ENCODE results near the gene CDC25B. TPM values are rescaled to one million over a fixed set of nuclear protein-coding genes. Genes with fewer than 3 reads are reported as not detected.

The CDC25B gene
- total RNA-seq: 100 to 1,000 TPM; 194 to 312 TPM

DNA sequence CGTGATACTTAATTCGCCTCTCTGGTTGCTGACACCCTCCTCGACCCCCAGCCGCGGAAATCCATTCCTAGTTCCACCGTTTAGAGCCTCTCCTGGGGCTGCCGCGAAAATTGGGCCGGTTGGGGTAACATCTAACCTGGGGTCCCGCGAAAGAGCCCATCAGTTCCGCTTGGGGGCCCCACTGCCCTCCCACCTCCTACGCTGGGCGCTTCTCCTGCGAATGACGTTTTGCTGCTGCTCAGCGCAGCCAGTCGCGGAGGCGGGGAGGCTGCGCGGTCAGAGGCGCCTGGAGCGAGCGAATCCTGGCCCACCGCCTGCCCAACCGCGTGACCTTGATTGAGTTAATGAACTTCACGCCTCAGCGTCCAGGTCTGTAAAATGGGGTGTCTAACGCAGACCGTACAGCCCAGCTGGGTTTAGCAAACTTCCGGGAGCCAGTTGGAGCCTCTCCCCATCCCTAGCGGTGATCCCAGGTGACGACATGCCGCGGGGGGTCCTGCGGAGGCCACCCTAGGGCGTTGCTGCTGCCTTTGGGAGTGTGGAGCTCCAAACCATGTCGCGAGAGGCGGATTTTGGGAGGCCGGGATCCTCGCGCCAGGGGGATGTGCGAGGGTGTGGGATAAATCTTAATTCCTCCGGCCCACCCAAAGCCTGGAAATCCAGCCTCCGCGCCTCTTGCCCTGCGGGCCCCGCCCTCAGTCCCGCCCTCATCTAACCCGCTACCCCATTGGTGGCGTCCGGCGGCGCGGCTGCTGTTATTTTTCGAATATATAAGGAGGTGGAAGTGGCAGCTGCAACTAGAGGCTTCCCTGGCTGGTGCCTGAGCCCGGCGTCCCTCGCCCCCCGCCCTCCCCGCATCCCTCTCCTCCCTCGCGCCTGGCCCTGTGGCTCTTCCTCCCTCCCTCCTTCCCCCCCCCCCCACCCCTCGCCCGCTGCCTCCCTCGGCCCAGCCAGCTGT, at the start of gene CDC25B:
Gene CDC25B (plus strand): TSS at position 800 of the 958 bp plus-strand sequence. CDS start 222 bp downstream, outside the sequence.
- Mint-ChIP-seq H3K4me3 (peak within 1 kb of the TSS; percentile 94), H3K27me3 (no peaks in the 10 kb centered on the region), H3K4me1 (peaks cover 35% of the 10 kb centered on the region), H3K36me3 (peaks cover 40% of the 10 kb centered on the region), H3K9me3 (ENCODE audit: low read depth) (no peaks in the 10 kb centered on the region), H3K27ac (peak within 1 kb of the TSS; percentile 95)
- ATAC-seq (peak; percentile 79), DNase-seq (peak; percentile 97)
- CTCF ChIA-PET: interaction anchor here (1.0 to 2.3 kb wide), 10 partner anchors 8 to 79 kb away, joined by 3 to 51 read pairs (median 4); partner anchors contain the start of genes AP5S1 and CENPB

DNA sequence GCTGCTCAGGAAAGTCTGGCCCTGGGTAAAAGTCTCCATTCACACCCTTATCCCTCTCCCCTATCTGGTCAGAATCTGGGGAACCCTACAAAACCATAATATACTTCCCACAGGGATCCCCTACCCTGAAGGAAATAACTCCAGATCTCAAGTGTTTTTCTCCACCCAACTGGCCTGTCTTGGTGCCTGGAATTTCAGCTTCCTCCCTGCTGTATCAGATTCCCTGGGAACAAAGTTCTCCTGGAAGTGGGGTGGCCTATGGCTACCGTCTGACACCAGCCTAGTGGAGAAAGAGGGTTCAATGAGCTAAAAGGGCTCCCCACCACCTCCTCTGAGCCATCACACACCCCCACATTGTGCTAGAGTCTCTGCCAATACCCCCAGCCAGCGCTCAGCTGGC, 48.6 kb upstream of the CDC25B start:
- no peak for ATAC-seq
- no peaks in the 10 kb centered on the region for H3K9me3 Mint-ChIP-seq (ENCODE audit: low read depth)
- peaks cover 16% of the 10 kb centered on the region for H3K27me3 Mint-ChIP-seq
- H3K4me3 Mint-ChIP-seq: no peak overlapping the region
- CTCF ChIA-PET: interaction anchor here (1.2 to 9.0 kb wide), 4 partner anchors 20 to 82 kb away, joined by 3 to 80 read pairs (median 10); partner anchors contain the start of gene ADISSP
- H3K36me3 Mint-ChIP-seq: no peaks in the 10 kb centered on the region
- no peak for DNase-seq
- H3K4me1 Mint-ChIP-seq: peaks cover 17% of the 10 kb centered on the region
- H3K27ac Mint-ChIP-seq: no peak overlapping the region

DNA sequence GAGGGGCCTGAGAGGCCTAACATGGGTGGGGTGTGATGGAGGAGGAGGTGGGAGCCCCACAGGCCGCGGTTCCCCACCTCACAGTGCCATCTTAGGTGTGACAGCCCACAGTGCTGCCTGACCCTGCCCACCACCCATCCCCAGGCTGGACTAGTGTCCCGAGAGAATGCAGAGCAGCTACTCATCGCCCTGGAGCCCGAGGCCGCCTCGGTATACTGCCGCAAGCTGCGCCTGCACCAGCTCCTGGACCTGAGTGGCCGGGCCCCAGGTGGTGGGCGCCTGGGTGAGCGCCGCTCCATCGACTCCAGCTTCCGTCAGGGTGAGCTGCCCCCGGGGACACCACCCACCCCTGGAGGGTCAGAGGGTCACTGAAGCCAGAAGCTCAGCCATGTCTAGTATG, 48.0 kb upstream of the CDC25B start:
- H3K4me3 Mint-ChIP-seq: no peak overlapping the region
- no peaks in the 10 kb centered on the region for H3K9me3 Mint-ChIP-seq (ENCODE audit: low read depth)
- peaks cover 17% of the 10 kb centered on the region for H3K4me1 Mint-ChIP-seq
- no peak for ATAC-seq
- CTCF ChIA-PET: interaction anchor here (1.2 to 9.0 kb wide), 5 partner anchors 11 to 82 kb away, joined by 3 to 80 read pairs (median 7); partner anchors contain the start of gene ADISSP
- DNase-seq: no peak
- no peak overlapping the region for H3K27ac Mint-ChIP-seq
- H3K36me3 Mint-ChIP-seq: no peaks in the 10 kb centered on the region
- H3K27me3 Mint-ChIP-seq: peaks cover 16% of the 10 kb centered on the region

DNA sequence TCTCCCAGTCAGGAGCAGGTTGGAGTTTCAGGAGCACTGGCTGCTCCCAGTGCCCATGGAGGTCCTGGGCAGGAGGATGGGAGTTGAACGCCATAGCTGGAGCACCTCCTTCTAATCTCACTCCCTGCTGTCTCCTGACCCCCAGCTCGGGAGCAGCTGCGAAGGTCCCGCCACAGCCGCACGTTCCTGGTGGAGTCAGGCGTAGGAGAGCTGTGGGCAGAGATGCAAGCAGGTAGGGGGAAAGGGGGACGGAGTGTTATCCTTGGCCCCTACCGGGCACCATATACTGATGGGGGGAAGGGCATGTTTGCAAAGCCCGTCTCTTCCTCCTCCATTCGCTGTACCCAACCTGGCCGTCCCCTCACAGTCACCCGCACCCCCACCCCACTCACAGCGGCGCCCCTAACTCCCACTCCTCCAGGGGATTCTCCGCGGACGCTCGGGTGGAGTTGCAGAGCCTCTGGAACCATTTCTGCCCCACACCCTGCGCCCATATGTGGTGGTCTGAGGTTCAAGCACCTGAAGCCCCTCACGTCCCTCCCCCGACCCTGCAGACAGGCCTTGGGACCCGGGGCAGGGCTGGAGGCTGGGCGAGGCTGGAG, 46.9 kb upstream of the CDC25B start:
- Mint-ChIP-seq H3K9me3 (ENCODE audit: low read depth) (no peaks in the 10 kb centered on the region), H3K4me3 (no peak overlapping the region), H3K27me3 (peaks cover 14% of the 10 kb centered on the region), H3K36me3 (no peaks in the 10 kb centered on the region), H3K4me1 (peaks cover 17% of the 10 kb centered on the region), H3K27ac (no peak overlapping the region)
- CTCF ChIA-PET: interaction anchor here (0.7 to 9.0 kb wide), 11 partner anchors 8 to 336 kb away, joined by 3 to 80 read pairs (median 3); partner anchors contain the start of gene ADISSP
- ATAC-seq (no peak), DNase-seq (no peak)

DNA sequence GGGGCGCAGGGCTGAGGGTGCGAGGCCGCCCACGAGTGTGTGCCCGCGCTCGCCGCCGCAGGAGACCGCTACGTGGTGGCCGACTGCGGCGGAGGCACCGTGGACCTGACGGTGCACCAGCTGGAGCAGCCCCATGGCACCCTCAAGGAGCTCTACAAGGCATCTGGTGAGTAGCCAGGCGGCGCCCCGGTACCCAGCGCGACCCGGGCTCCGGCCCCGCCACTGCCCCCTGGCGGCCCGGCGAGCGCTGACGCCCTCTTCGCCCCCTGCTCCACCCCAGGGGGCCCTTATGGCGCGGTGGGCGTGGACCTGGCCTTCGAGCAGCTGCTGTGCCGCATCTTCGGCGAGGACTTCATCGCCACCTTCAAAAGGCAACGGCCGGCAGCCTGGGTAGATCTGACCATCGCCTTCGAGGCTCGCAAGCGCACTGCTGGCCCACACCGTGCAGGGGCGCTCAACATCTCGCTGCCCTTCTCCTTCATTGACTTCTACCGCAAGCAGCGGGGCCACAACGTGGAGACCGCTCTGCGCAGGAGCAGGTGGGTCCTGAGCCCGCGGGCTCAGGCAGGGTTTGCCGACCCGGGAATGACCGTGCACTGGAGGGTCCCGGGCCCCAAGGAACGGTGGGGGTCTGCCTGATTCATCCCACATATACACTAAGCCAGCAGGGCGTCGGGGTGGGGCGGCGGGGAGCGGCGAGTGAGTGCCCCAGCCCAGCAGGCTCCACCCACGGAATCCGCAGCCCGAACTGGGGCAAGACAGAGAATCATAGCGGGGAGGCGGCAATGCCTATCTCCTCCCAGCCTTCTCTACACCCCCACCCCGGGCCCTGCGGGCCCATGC, 46.2 kb upstream of the CDC25B start:
- Mint-ChIP-seq H3K4me1 (peaks cover 14% of the 10 kb centered on the region), H3K36me3 (no peaks in the 10 kb centered on the region), H3K27me3 (peaks cover 7% of the 10 kb centered on the region), H3K27ac (no peak overlapping the region), H3K9me3 (ENCODE audit: low read depth) (no peaks in the 10 kb centered on the region), H3K4me3 (no peak overlapping the region)
- CTCF ChIA-PET: interaction anchor here (0.7 to 9.0 kb wide), 12 partner anchors 9 to 336 kb away, joined by 3 to 80 read pairs (median 4); partner anchors contain the start of gene ADISSP
- peak; percentile 50 for ATAC-seq
- DNase-seq: peak; percentile 54

DNA sequence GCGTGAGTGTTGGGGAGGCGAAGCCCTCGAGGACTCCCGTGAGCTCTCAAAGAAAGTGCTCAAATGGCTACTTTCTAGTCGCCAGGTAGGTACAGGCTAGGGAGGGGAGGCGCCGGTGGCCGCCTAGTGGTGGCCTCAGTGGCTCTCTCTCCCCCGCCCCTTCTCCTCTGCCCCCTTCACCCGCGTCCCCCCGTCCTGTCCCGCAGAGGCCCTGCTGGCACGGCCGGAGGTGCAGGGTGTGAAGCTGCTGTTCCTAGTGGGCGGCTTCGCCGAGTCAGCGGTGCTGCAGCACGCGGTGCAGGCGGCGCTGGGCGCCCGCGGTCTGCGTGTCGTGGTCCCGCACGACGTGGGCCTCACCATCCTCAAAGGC, 44.8 kb upstream of the CDC25B start:
- CTCF ChIA-PET: interaction anchor here (1.0 to 9.0 kb wide), 7 partner anchors 10 to 105 kb away, joined by 3 to 80 read pairs (median 6); partner anchors contain the start of genes ADISSP and AP5S1
- H3K9me3 Mint-ChIP-seq (ENCODE audit: low read depth): no peaks in the 10 kb centered on the region
- peaks cover 7% of the 10 kb centered on the region for H3K27me3 Mint-ChIP-seq
- H3K27ac Mint-ChIP-seq: no peak overlapping the region
- no peaks in the 10 kb centered on the region for H3K36me3 Mint-ChIP-seq
- no peak overlapping the region for H3K4me3 Mint-ChIP-seq
- peaks cover 7% of the 10 kb centered on the region for H3K4me1 Mint-ChIP-seq
- ATAC-seq (no peak), DNase-seq (no peak)

DNA sequence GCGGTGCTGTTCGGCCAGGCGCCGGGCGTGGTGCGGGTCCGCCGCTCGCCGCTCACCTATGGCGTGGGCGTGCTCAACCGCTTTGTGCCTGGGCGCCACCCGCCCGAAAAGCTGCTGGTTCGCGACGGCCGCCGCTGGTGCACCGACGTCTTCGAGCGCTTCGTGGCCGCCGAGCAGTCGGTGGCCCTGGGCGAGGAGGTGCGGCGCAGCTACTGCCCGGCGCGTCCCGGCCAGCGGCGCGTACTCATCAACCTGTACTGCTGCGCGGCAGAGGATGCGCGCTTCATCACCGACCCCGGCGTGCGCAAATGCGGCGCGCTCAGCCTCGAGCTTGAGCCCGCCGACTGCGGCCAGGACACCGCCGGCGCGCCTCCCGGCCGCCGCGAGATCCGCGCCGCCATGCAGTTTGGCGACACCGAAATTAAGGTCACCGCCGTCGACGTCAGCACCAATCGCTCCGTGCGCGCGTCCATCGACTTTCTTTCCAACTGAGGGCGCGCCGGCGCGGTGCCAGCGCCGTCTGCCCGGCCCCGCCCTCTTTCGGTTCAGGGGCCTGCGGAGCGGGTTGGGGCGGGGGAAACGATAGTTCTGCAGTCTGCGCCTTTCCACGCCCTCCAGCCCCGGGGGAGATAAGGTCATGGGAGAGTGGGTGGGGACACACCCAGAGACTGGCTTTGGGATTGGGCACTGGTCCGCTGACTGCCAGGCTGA, 44.3 kb upstream of the CDC25B start:
- Mint-ChIP-seq H3K9me3 (ENCODE audit: low read depth) (no peaks in the 10 kb centered on the region), H3K27ac (no peak overlapping the region), H3K27me3 (peaks cover 7% of the 10 kb centered on the region), H3K4me1 (peaks cover 7% of the 10 kb centered on the region), H3K4me3 (peak overlapping the region; percentile 51), H3K36me3 (peaks cover 1% of the 10 kb centered on the region)
- DNase-seq: peak; percentile 66
- ATAC-seq: peak; percentile 57
- CTCF ChIA-PET: interaction anchor here (0.9 to 9.0 kb wide), 11 partner anchors 10 to 104 kb away, joined by 3 to 80 read pairs (median 5); partner anchors contain the start of genes ADISSP and AP5S1

DNA sequence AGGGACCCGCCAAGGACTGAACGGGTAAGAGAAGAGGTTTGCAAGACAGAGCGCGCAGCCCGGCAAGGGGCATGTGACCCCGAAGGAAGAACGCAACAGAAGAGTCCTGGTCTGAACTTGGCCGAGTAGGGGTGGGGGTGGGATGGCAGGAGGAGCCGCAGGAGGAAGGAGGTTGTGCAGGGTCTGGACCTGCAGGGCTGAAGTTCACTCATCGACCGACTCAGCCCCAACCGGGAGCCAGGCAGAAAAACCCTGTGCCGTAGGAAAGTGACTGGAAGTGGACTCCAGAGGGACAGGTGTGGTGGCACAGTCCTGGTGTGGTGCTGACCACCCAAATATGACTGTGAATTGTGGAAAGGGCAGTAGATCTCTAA, 43.7 kb upstream of the CDC25B start:
- Mint-ChIP-seq H3K4me3 (peak overlapping the region; percentile 51), H3K27me3 (peaks cover 7% of the 10 kb centered on the region), H3K36me3 (peaks cover 1% of the 10 kb centered on the region), H3K27ac (no peak overlapping the region), H3K4me1 (peaks cover 7% of the 10 kb centered on the region), H3K9me3 (ENCODE audit: low read depth) (no peaks in the 10 kb centered on the region)
- no peak for DNase-seq
- CTCF ChIA-PET: interaction anchor here (0.8 to 9.0 kb wide), 20 partner anchors 8 to 330 kb away, joined by 3 to 80 read pairs (median 4); partner anchors contain the start of genes ADISSP, AP5S1 and CENPB
- ATAC-seq: no peak

DNA sequence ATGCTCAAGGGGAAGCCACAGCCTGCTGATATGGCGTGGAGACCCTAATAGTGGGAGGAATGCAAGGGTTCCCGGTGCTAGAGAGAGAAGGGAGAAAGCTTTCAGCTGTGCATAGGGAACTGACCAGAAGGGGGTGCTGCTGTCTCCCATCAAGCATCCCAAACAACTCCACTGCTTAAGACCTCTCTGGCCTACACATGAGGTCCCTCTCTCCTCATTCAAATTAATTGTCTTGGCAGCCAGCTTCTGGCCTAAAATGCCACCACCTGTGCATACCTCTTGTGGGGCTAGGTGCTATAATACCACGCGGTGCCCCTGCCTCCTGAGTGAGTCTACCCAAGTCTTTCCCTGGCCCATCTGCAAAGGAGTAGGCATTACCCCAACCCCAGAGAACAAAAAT, 43.0 kb upstream of the CDC25B start:
- CTCF ChIA-PET: interaction anchor here (0.8 to 9.0 kb wide), 22 partner anchors 8 to 329 kb away, joined by 3 to 80 read pairs (median 4); partner anchors contain the start of genes ADISSP, AP5S1, CENPB and SPEF1
- H3K4me1 Mint-ChIP-seq: peaks cover 7% of the 10 kb centered on the region

DNA sequence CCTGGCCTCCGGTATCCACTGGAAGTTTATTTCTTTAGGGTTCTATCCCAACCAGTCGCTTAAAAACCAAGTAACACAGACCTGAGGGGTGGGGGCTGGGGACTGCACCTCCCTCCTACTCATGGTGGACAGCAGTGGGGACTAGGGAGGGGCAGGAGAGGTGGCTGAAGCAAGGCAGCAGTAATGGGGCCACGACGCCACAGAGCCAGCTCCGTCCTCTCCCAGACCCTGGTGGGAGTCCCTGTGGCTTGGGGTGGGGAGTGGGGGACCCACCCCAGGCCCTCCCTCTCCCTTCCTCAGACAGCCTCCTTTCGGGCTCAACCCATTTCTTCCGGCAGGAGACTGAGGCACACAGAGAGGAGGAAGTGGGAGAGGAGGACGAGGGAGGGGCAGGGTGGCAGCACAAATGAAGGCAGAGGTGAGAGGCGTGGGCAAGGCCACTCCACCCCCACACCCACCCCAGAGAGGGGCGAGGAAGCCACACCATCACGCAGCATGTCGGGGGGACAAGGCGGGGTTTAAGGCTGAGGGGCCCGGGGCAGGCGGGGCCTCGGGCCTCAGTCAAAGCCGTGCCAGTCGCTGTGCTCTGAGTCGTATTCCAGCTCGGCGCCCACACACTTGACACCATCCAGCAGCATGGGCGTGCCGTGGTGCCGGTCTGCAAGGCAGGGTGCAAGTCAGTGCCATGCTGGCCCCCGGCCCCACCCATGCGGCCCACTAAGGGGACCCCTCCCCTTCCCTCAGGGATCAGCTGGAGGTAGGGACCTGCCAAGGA, 42.4 kb upstream of the CDC25B start:
- CTCF ChIA-PET: interaction anchor here (0.9 to 9.0 kb wide), 17 partner anchors 8 to 328 kb away, joined by 3 to 80 read pairs (median 4); partner anchors contain the start of genes ADISSP, AP5S1, CENPB and SPEF1
- DNase-seq (no peak), ATAC-seq (no peak)
- Mint-ChIP-seq H3K27ac (no peak overlapping the region), H3K4me1 (peaks cover 7% of the 10 kb centered on the region), H3K4me3 (no peak overlapping the region), H3K9me3 (ENCODE audit: low read depth) (no peaks in the 10 kb centered on the region), H3K36me3 (peaks cover 1% of the 10 kb centered on the region), H3K27me3 (peaks cover 4% of the 10 kb centered on the region)

More for the DNA sequence above, 43.0 kb upstream of the CDC25B start:
- Mint-ChIP-seq H3K36me3 (peaks cover 1% of the 10 kb centered on the region), H3K27ac (no peak overlapping the region), H3K9me3 (ENCODE audit: low read depth) (no peaks in the 10 kb centered on the region), H3K4me3 (no peak overlapping the region), H3K27me3 (peaks cover 4% of the 10 kb centered on the region)
- peak; percentile 75 for DNase-seq
- peak; percentile 72 for ATAC-seq

DNA sequence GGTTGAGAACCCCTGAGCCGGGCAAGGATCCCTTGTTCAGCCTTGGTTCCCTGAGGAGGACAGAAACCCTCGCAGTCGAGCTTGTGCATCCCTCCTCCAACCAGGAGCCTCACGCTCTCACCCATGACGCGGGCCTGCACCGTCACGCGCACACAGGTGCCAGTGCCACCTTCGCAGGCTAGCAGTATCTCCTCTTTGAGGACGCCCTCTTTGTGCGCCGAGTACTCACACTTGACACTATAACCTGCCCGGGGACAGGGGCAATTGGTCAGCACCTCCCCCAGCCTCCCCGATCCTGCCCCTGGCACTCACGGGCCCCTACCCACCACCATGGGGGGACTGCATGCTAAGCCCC, 41.9 kb upstream of the CDC25B start:
- Mint-ChIP-seq H3K9me3 (ENCODE audit: low read depth) (no peaks in the 10 kb centered on the region), H3K27me3 (peaks cover 4% of the 10 kb centered on the region), H3K4me1 (peaks cover 7% of the 10 kb centered on the region), H3K27ac (no peak overlapping the region), H3K36me3 (peaks cover 1% of the 10 kb centered on the region), H3K4me3 (no peak overlapping the region)
- CTCF ChIA-PET: interaction anchor here (1.3 to 9.0 kb wide), 4 partner anchors 9 to 102 kb away, joined by 3 to 80 read pairs (median 22); partner anchors contain the start of gene ADISSP
- ATAC-seq (no peak), DNase-seq (no peak)
